HG02759 (cell line): ENCODE measurements around the gene CSRNP3.

Source experiments
- ATAC-seq: cut with Tn5 transposase; IDR thresholded peaks from one replicate; pipeline ENCODE4 v1.9.1; 2021; ENCODE audit warnings: mild to moderate bottlenecking, moderate library complexity; ENCODE audit not compliant: unreplicated experiment

The CSRNP3 gene

GRCh38 chr2:165469417-165469816 is at the start of gene CSRNP3:
Gene CSRNP3 (plus strand): TSS chr2:165469698. CDS start chr2:165595066, 125,368 bp downstream.
- no peak for ATAC-seq

- no peak for ATAC-seq
These were observed 49.3 kb upstream of the CSRNP3 start for GRCh38 chr2:165420231-165420630.

GRCh38 chr2:165423081-165423480 is 46.4 kb upstream of the CSRNP3 start:
- no peak for ATAC-seq

GRCh38 chr2:165425556-165425955 is 43.9 kb upstream of the CSRNP3 start:
- no peak for ATAC-seq

- no peak for ATAC-seq
These were observed 41.8 kb upstream of the CSRNP3 start for GRCh38 chr2:165427686-165428085.

- no peak for ATAC-seq
These were observed 40.6 kb upstream of the CSRNP3 start for GRCh38 chr2:165428926-165429325.

GRCh38 chr2:165431014-165431413 is 38.5 kb upstream of the CSRNP3 start:
- ATAC-seq = no peak

DNA sequence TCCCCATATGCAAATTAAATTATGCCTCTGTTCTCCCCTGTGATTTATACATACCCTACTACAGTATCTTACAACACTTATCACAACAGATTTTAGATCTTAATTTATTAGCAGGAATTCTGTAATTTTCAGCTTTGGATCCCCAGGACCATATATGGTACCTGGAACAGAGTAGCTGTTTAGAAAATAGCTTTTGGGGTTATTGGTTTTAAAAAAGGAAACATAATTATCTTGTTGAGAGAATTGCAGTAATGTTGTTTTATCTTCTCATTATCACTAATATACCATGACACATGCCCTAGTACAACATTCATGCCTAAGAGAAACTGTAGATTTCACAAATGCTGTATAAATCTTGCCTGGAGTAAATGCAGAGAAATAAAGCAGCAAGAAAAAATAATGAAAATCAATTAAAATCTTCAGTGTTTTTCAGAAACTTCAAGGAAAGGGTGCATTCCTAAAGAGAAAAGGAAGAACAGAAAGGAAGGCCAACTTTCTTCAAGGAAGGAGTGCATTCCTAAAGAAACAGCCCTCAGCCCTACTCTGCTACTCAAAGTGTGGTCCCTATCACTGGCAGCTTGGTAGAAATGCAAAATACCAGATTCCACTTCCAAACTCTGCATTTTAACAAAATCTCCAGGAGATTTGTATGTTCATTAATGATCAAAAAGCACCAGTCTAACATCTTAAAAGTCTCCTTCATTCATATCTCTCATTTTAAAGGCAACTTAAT is 37.1 kb upstream of the CSRNP3 start:
- no peak for ATAC-seq

- ATAC-seq = no peak
These were observed 34.5 kb upstream of the CSRNP3 start for GRCh38 chr2:165434865-165435496.

DNA sequence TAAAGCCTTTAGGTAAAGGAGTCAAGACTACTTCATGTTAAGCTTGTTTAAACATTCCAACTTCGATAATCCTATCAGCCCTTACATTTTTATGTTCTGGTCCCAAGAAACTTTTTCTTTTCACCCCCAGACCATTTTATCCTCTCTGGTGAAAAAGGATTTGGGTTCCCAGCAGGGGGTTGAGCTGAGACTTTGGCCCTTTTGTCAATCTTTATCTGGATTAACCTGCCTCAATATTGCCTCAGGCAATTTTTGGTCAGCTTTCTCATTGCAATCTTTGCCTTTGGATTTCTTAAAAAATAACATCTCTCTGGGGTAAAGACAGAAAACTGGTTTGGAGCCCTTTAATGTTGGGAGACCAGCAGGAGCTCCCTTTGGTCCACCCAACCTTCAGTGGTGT is 33.9 kb upstream of the CSRNP3 start:
- no peak for ATAC-seq

DNA sequence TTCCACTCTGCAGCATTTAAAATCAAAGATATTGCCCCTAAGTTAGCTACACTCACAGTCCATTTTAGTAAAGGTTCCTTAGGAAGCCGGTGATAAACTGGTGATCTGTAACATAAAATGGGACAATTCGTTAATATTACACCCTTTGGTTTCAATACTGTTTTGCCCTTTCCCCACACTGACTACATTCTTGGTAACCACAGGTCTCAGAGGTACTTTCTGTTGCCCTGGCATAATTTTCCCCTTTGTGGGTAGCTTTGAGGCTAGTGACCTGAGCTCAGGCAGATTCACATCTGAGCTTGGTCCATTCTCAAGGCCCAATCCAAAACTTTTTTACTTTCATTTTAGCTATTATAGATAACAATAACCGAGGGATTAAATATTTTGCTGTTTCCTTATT is 32.9 kb upstream of the CSRNP3 start:
- peak; percentile 71 for ATAC-seq

DNA sequence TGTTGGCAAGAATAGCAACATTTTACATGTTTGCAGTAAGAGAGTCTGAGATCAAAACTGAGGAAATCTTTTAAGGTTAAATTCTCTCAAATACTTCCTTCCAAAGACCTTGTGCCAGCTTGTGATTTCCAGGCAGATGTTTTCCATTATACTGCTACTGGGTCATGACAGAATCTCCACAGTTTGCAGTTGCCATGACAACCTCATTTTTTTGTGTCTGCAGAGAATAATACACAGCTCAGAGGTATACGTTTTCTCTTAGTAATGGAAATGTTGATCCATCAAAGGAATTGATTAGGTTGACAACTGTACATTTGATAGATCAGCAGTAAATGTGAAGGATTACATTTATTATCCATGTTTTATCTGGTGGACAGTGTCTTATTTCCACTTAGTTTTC is 29.1 kb upstream of the CSRNP3 start:
- ATAC-seq = no peak

GRCh38 chr2:165443511-165443910 is 26.0 kb upstream of the CSRNP3 start:
- ATAC-seq = no peak

DNA sequence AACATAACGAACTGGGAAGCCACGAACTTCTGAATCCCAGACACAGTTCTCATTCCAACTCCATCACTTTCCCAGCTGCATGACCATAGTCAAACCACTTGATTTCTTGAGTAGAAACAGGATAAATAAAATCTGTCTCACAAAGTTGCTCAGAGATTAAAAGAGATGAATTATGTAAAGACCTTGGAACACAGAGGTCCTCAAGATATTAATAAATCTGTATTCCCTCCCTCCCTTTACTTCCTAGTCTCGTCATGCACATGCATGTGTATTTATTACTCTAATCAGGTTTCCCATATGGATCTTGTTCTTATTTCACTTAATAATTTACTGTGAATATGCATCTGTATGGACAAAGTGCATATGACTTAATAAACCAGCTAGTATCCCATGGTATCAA is 21.1 kb upstream of the CSRNP3 start:
- no peak for ATAC-seq

- no peak for ATAC-seq
These were observed 19.3 kb upstream of the CSRNP3 start for GRCh38 chr2:165450156-165450555.

GRCh38 chr2:165452327-165452726 is 17.2 kb upstream of the CSRNP3 start:
- ATAC-seq = no peak

GRCh38 chr2:165453561-165454094 is 15.9 kb upstream of the CSRNP3 start:
- no peak for ATAC-seq

- ATAC-seq = no peak
These were observed 14.6 kb upstream of the CSRNP3 start for GRCh38 chr2:165454905-165455304.

GRCh38 chr2:165456027-165456426 is 13.5 kb upstream of the CSRNP3 start:
- no peak for ATAC-seq

DNA sequence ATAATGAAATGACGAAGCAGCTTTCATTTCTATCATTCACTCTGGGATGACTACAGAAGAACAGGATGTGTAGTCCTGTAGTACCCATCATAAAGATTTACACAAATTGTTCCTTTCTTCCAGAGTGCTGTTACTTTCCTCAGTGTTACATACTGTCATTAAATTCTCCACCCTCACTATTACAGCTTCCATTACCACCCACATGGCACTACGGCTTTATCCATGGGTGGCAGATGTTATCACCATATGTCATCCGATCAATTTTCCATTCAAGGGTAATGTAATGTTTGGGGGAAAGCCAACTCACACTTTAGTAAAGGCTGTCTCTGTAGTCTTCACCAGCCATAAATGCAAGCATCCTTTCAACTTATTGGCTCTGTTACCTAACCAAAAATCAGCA is 7.1 kb upstream of the CSRNP3 start:
- no peak for ATAC-seq

GRCh38 chr2:165466386-165466785 is 3.1 kb upstream of the CSRNP3 start:
- no peak for ATAC-seq

DNA sequence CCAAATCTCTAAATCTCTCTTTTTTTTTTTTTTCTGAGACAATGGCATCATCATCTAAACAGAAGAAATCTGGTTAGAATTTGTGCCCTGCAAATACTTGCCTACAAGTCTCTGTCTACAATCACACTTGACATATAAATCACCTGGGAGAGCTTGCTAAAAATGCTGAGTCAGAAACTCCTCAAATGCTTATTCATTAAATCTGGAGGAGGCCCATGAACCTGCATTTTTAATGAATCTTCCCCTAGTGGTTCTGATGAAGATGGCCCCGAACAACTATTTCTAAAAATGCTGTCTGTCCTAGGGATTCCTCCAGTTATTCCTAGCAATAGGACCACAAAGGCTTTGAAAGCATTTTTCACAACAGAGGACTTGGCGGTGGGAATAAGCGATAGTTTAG is 1.6 kb upstream of the CSRNP3 start:
- no peak for ATAC-seq
